K562 (cell line): ENCODE measurements around the gene TUBB1. TPM values are rescaled to one million over a fixed set of nuclear protein-coding genes. Genes with fewer than 3 reads are reported as not detected.

Experiments
- ATAC-seq: fragments of 200-7000 bp; cut with Tn5 transposase; 3 replicates; pipeline ENCODE4 v1.9.1; 2020; ENCODE audit warnings: moderate library complexity
- BruUV-seq: library from RNA; stranded (reverse); fragments of 400-500 nt; replicated peaks from 2 replicates; lab custom pipeline; 2021; lab: Mats Ljungman, UMichigan
- CTCF ChIA-PET: fragments of 300-600 bp; formaldehyde crosslinking; extraction: SDS; loops from one replicate; lab custom pipeline; 2021; ENCODE audit warnings: low intra/inter-chr PET ratio; lab: Yijun Ruan, JAX
- POLR2A ChIA-PET: fragments of 300-600, 350-650 bp; sonication (Branson Sonifier 250); formaldehyde crosslinking; extraction: SDS; loops from one replicate; lab custom pipeline; 2021; ENCODE audit warnings: antibody characterized with exemption, inconsistent platforms; lab: Yijun Ruan, JAX
- DNase-seq, 4 experiments: peaks; one replicate each; pipeline versions ENCODE4 v3.0.0 to v3.0.0-alpha.2; 2011 to 2018; ENCODE audit warnings: low spot score in 3 of 4, mixed read lengths in 3 of 4; ENCODE audit errors: extremely low read depth in 1 of 4
- FAIRE-seq: peaks from 2 replicates; lab custom pipeline; 2011; peaks lifted over from hg19 to GRCh38; lab: Jason Lieb, UNC
- H2AFZ ChIP-seq: 2 replicates; pipeline ENCODE4 v1.6.0; 2011; ENCODE audit warnings: low read depth, low read length, control low read depth, inconsistent platforms
- H3K27ac ChIP-seq: fragments of 200-600 bp; 3 replicates; pipeline ENCODE4 v1.8.0; 2011; ENCODE audit warnings: low read depth, mild to moderate bottlenecking, control low read depth, inconsistent platforms, low read length, moderate library complexity, mixed read lengths; ENCODE audit errors: extremely low read depth
- H3K27me3 ChIP-seq, 2 experiments: fragments of 300-600 bp in 1 of 2; 2 replicates in 1 of 2; 3 replicates in 1 of 2; pipeline versions ENCODE4 v1.6.0 to v1.8.0; 2011; ENCODE audit warnings: inconsistent platforms in 2 of 2, low read length in 2 of 2, mild to moderate bottlenecking in 1 of 2, mixed read lengths in 1 of 2, moderate library complexity in 1 of 2; ENCODE audit not compliant: control insufficient read depth in 2 of 2, insufficient read depth in 2 of 2
- H3K36me3 ChIP-seq: fragments of 300-600 bp; 3 replicates; pipeline ENCODE4 v1.8.0; 2011; ENCODE audit warnings: mild to moderate bottlenecking, low read length, inconsistent platforms; ENCODE audit not compliant: control insufficient read depth, insufficient read depth
- H3K4me1 ChIP-seq, 2 experiments: fragments of 200-600 bp in 1 of 2; replicated peaks in 1 of 2; 2 replicates in 1 of 2; 3 replicates in 1 of 2; pipeline versions ENCODE4 v1.5.1 to v1.8.0; 2011; ENCODE audit warnings: inconsistent platforms in 2 of 2, low read length in 2 of 2, mild to moderate bottlenecking in 1 of 2, mixed read lengths in 1 of 2, moderate library complexity in 1 of 2; ENCODE audit not compliant: control insufficient read depth in 2 of 2, insufficient read depth in 2 of 2
- H3K4me2 ChIP-seq: 2 replicates; pipeline ENCODE4 v1.6.1; 2011; ENCODE audit warnings: low read length, control low read depth, inconsistent platforms, mixed read lengths; ENCODE audit not compliant: insufficient read depth
- H3K4me3 ChIP-seq: fragments of 200-600 bp; sonication (generic), shearing (Covaris generic); 2 replicates; pipeline ENCODE4 v1.5.1; 2016; ENCODE audit warnings: control low read depth, inconsistent platforms
- H3K79me2 ChIP-seq: fragments of 200-600 bp; 3 replicates; pipeline ENCODE4 v1.8.0; 2011; ENCODE audit warnings: low read length, inconsistent platforms; ENCODE audit not compliant: control insufficient read depth, insufficient read depth
- H3K9ac ChIP-seq, 2 experiments: 2 replicates each; pipeline versions ENCODE4 v1.6.0 to v1.6.1; 2011; ENCODE audit warnings: low read depth in 2 of 2, low read length in 2 of 2, control low read depth in 1 of 2, inconsistent platforms in 1 of 2, mild to moderate bottlenecking in 1 of 2, mixed read lengths in 1 of 2; ENCODE audit not compliant: insufficient read depth in 1 of 2
- H3K9me1 ChIP-seq: one replicate; pipeline ENCODE4 v1.6.0; 2011; ENCODE audit warnings: inconsistent platforms, mild to moderate bottlenecking, low read length, moderate library complexity; ENCODE audit not compliant: control insufficient read depth, insufficient read depth
- H3K9me3 ChIP-seq: replicated peaks from 2 replicates; pipeline ENCODE4 v1.5.1; 2011; ENCODE audit warnings: low read depth, low read length, inconsistent platforms; ENCODE audit not compliant: control insufficient read depth, insufficient read depth
- H4K20me1 ChIP-seq: replicated peaks from 2 replicates; pipeline ENCODE4 v1.6.1; 2011; ENCODE audit warnings: low read length, inconsistent platforms, mixed read lengths; ENCODE audit not compliant: control insufficient read depth, insufficient read depth
- ATF7 ChIP-seq: fragments of 450-650 bp; IDR thresholded peaks from 2 replicates; pipeline ENCODE4 v1.7.1; 2014; ENCODE audit warnings: mild to moderate bottlenecking, moderate library complexity
- CBX2 ChIP-seq: fragments of 200-600 bp; sonication (generic); IDR thresholded peaks from one replicate; pipeline ENCODE4 v1.6.1; 2012; ENCODE audit warnings: mild to moderate bottlenecking, low read length, inconsistent platforms; ENCODE audit not compliant: insufficient read depth, poor library complexity, severe bottlenecking
- EGR1 ChIP-seq: fragments of 450-650 bp; conservative IDR thresholded peaks from 2 replicates; pipeline ENCODE4 v1.6.1; 2017; ENCODE audit warnings: mild to moderate bottlenecking
- JUN ChIP-seq, 2 experiments: sonication (generic) in 1 of 2; formaldehyde crosslinking in 1 of 2; IDR thresholded peaks; 2 replicates each; pipeline versions ENCODE4 v1.6.1 to v1.8.0; 2012 to 2022; ENCODE audit warnings: borderline replicate concordance in 2 of 2, mild to moderate bottlenecking in 2 of 2, improper control_type of control experiment in 1 of 2, low read depth in 1 of 2, low read length in 1 of 2, missing genetic modification reagents in 1 of 2
- JUND ChIP-seq, 2 experiments: IDR thresholded peaks; 2 replicates in 1 of 2; 3 replicates in 1 of 2; pipeline ENCODE4 v1.6.1; 2011; ENCODE audit warnings: borderline replicate concordance in 2 of 2, low read depth in 2 of 2, low read length in 2 of 2, improper control_type of control experiment in 1 of 2, missing biosample characterization in 1 of 2, missing genetic modification characterization in 1 of 2, missing genetic modification reagents in 1 of 2
- KAT7 ChIP-seq: sonication (generic); formaldehyde crosslinking; IDR thresholded peaks from 2 replicates; pipeline ENCODE4 v1.8.0; 2022; ENCODE audit warnings: missing genetic modification reagents, mild to moderate bottlenecking, borderline replicate concordance
- KDM1A ChIP-seq, 2 experiments: fragments of 450-650 bp; IDR thresholded peaks; 2 replicates each; pipeline ENCODE4 v1.6.1; 2016; ENCODE audit warnings: mild to moderate bottlenecking in 2 of 2
- MEIS2 ChIP-seq: fragments of 450-650 bp; IDR thresholded peaks from 2 replicates; pipeline ENCODE4 v1.6.1; 2014; ENCODE audit warnings: mild to moderate bottlenecking; ENCODE audit not compliant: partially characterized antibody
- PHF21A ChIP-seq: fragments of 450-650 bp; IDR thresholded peaks from 2 replicates; pipeline ENCODE4 v1.6.1; 2017; ENCODE audit warnings: low read depth, borderline replicate concordance
- RNF2 ChIP-seq: sonication (generic); IDR thresholded peaks from 2 replicates; pipeline ENCODE4 v1.6.1; 2016
- TAL1 ChIP-seq: fragments of 450-650 bp; IDR thresholded peaks from 2 replicates; pipeline ENCODE4 v1.6.1; 2016; ENCODE audit warnings: mild to moderate bottlenecking
- ZNF311 ChIP-seq: fragments of 250-450 bp; sonication (Bioruptor Pico); IDR thresholded peaks from 2 replicates; pipeline ENCODE4 v1.4.0; 2020; ENCODE audit warnings: mild to moderate bottlenecking, moderate library complexity
- WGBS: fragments of 100-300 bp; shearing (Covaris generic); methylation state at CpG from one replicate; pipeline ENCODE4 v1.1.6; 2016; ENCODE audit warnings: low coverage, mixed read lengths; ENCODE audit not compliant: insufficient coverage; ENCODE audit errors: missing lambda C conversion rate; 5-methylcytosine and 5-hydroxymethylcytosine counted together
- in situ Hi-C: fragments of 300-500 bp; cut with MboI; formaldehyde crosslinking; loops from 4 replicates; pipeline ENCODE4 v1.15.0; 2018; ENCODE audit warnings: inconsistent platforms, mixed read lengths
- intact Hi-C: fragments of 100-400 bp; cut with micrococcal nuclease; formaldehyde crosslinking; loops from 2 replicates; pipeline ENCODE4 v1.14.2; 2022
- polyA plus RNA-seq, 8 experiments: library from polyadenylated mRNA; depleted of rRNA in 4 of 8; stranded (reverse) in 5 of 8; unstranded in 3 of 8; fragments of >200 nt; fragmentation: Nextera tagmentation in 2 of 8; fragmentation: Illumina TruSeq in 1 of 8; extraction: Ambion mirVana in 2 of 8; extraction: Trizol in 1 of 8; gene quantifications; 2 replicates each; pipeline versions ENCODE4 v1.2.1 to v1.2.3, GENCODE V29; 2011 to 2014; ENCODE audit warnings: inconsistent platforms in 1 of 8, missing spikeins in 1 of 8
- total RNA-seq, 7 experiments: library from RNA; depleted of rRNA in 6 of 7; stranded (reverse); fragments of >200 nt in 6 of 7; fragmentation: Illumina TruSeq in 2 of 7; extraction: Trizol in 2 of 7; gene quantifications; 2 replicates each; pipeline versions ENCODE4 v1.2.1 to v1.2.3, GENCODE V29; 2011 to 2021; ENCODE audit warnings: low replicate concordance in 1 of 7
- TF ChIP-seq, protein P1 (sequence below): sonication (generic); formaldehyde crosslinking; IDR thresholded peaks from 2 replicates; pipeline ENCODE4 v1.8.1; 2023; ENCODE audit warnings: mild to moderate bottlenecking, missing genetic modification reagents
- TF ChIP-seq, protein P2 (sequence below): IDR thresholded peaks from 2 replicates; pipeline ENCODE4 v1.6.1; 2016; ENCODE audit warnings: missing genetic modification characterization, missing compliant biosample characterization
- TF ChIP-seq, protein P3 (sequence below), 2 experiments: fragments of 450-650 bp in 1 of 2; sonication (generic) in 1 of 2; formaldehyde crosslinking in 1 of 2; IDR thresholded peaks in 1 of 2; conservative IDR thresholded peaks in 1 of 2; 2 replicates each; pipeline versions ENCODE4 v1.6.1 to v1.8.1; 2016 to 2023; ENCODE audit warnings: mild to moderate bottlenecking in 2 of 2, moderate library complexity in 2 of 2, inconsistent platforms in 1 of 2, missing genetic modification reagents in 1 of 2

The TUBB1 gene
- total and polyA plus RNA-seq, 9 of the 15 experiments (the other 6 are each of a cell fraction or from before 2014, with no cell fraction given) = 1.5 to 3.9 (median 2.4) TPM

DNA sequence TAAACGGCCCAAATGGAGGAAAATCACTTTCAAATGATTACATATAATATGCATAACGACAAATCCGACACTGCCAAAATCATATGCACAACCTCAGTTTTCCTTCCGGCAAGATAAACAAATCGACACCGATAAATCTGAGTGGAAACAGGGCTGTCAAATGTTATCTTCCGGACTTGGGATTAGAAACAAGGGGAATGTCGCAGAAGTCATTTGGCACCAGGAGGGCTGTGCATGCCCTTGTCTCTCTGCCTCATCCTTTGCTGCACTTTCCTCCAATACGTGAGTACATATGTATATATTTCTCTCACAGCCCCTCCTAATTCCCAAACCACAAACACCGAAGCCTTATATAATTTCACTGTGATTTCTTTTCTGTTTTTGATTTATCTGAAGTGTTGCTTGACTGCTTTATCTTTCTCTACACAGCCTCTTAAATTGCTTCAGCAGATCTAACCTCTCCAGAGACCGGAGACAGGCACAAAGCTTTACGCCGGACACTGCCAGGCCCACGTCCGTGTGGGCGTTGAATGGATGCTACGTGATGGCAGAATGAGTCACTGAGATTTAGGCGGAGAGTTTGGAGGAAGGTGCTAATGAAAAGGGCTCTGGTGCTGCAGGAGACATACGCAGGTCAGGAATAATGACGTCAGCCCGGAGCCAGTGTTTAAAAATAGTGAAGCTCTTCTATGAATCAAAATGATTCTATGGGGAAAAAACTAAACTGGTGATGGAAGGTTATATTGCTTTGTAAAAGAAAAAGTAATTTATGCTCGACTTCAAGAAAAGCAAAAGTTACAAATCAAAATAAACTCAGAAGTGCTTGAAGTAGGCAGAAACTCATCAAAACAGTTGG lies 44.4 kb downstream of the TUBB1 start:
- H3K4me2 ChIP-seq = no peak overlapping the region
- no peaks in the 10 kb centered on the region for H4K20me1 ChIP-seq
- BruUV-seq = no TSS peak
- H2AFZ ChIP-seq = no peak overlapping the region
- DNase-seq = peak in 1 of 4 experiments; percentile 38
- ChIA-PET CTCF (no interaction called here), POLR2A (interaction anchor here (0.8 to 1.3 kb wide), 3 partner anchors 17 to 300 kb away, joined by 3 read pairs; no protein-coding TSS in a partner anchor)
- H3K4me3 ChIP-seq = no peak overlapping the region
- WGBS = under 1% methylated on average over 22 of the region's 22 CpGs
- H3K27me3 ChIP-seq = peaks cover 9 to 16% of the 10 kb centered on the region in 2 experiments
- no peak overlapping the region for H3K27ac ChIP-seq
- intact Hi-C loops = no loop called here
- H3K36me3 ChIP-seq = no peaks in the 10 kb centered on the region
- in situ Hi-C loops = no loop called here
- peak; percentile 37 for FAIRE-seq
- H3K9me3 ChIP-seq = no peaks in the 10 kb centered on the region
- no peaks in the 10 kb centered on the region for H3K9me1 ChIP-seq
- no peaks in the 10 kb centered on the region for H3K79me2 ChIP-seq
- ATAC-seq = no peak; the same call in 2 of the 3 replicates
- H3K9ac ChIP-seq = no peak overlapping the region
- no peaks in the 10 kb centered on the region for H3K4me1 ChIP-seq
- peak; percentile 92 for TF ChIP-seq EGR1
- TF ChIP-seq JUND (IDR thresholded peaks at IDR 0.05; ENCODE audit: borderline replicate concordance, low read depth, low read length) = peak; percentile 58; the same call in 1 of the 2 replicates
- no peak for TF ChIP-seq JUND (tag; IDR thresholded peaks at IDR 0.05; ENCODE audit: borderline replicate concordance, low read depth, low read length)
- TF ChIP-seq, protein P1, sequence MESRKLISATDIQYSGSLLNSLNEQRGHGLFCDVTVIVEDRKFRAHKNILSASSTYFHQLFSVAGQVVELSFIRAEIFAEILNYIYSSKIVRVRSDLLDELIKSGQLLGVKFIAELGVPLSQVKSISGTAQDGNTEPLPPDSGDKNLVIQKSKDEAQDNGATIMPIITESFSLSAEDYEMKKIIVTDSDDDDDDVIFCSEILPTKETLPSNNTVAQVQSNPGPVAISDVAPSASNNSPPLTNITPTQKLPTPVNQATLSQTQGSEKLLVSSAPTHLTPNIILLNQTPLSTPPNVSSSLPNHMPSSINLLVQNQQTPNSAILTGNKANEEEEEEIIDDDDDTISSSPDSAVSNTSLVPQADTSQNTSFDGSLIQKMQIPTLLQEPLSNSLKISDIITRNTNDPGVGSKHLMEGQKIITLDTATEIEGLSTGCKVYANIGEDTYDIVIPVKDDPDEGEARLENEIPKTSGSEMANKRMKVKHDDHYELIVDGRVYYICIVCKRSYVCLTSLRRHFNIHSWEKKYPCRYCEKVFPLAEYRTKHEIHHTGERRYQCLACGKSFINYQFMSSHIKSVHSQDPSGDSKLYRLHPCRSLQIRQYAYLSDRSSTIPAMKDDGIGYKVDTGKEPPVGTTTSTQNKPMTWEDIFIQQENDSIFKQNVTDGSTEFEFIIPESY (CRISPR knock-in tag) = no peak
- 0 out of 2 replicates have a peak, but pooled peaks have one; percentile 43 for TF ChIP-seq PHF21A
- TF ChIP-seq, protein P2, sequence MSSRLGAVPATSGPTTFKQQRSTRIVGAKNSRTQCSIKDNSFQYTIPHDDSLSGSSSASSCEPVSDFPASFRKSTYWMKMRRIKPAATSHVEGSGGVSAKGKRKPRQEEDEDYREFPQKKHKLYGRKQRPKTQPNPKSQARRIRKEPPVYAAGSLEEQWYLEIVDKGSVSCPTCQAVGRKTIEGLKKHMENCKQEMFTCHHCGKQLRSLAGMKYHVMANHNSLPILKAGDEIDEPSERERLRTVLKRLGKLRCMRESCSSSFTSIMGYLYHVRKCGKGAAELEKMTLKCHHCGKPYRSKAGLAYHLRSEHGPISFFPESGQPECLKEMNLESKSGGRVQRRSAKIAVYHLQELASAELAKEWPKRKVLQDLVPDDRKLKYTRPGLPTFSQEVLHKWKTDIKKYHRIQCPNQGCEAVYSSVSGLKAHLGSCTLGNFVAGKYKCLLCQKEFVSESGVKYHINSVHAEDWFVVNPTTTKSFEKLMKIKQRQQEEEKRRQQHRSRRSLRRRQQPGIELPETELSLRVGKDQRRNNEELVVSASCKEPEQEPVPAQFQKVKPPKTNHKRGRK (tag) = no peak
- TF ChIP-seq CBX2 = peak; percentile 77
- no peak for TF ChIP-seq MEIS2
- peak; percentile 10; the same call in 1 of the 2 replicates for TF ChIP-seq TAL1
- TF ChIP-seq ATF7 = peak; percentile 65; the same call in 1 of the 2 replicates
- TF ChIP-seq KDM1A (IDR thresholded peaks at IDR 0.05) = peak; percentile 96; a peak in 3 of 4 replicates
- peak; percentile 29; the same call in 1 of the 2 replicates for TF ChIP-seq JUN (IDR thresholded peaks at IDR 0.05; ENCODE audit: borderline replicate concordance, low read depth, low read length)
- no peak for TF ChIP-seq JUN (CRISPR knock-in tag; IDR thresholded peaks at IDR 0.05; ENCODE audit: borderline replicate concordance)
- TF ChIP-seq ZNF311 = no peak
- TF ChIP-seq, protein P3, sequence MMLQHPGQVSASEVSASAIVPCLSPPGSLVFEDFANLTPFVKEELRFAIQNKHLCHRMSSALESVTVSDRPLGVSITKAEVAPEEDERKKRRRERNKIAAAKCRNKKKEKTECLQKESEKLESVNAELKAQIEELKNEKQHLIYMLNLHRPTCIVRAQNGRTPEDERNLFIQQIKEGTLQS (IDR thresholded peaks at IDR 0.05) = peak; percentile 75
- TF ChIP-seq, protein P3 (CRISPR knock-in tag; conservative IDR thresholded peaks at IDR 0.05) = no peak
- TF ChIP-seq KAT7 (CRISPR knock-in tag) = no peak
- peak; percentile 25; the same call in 1 of the 2 replicates for TF ChIP-seq RNF2
